ENCODE measurements around the gene CEP83.

- TF ChIP-seq, protein P1, sequence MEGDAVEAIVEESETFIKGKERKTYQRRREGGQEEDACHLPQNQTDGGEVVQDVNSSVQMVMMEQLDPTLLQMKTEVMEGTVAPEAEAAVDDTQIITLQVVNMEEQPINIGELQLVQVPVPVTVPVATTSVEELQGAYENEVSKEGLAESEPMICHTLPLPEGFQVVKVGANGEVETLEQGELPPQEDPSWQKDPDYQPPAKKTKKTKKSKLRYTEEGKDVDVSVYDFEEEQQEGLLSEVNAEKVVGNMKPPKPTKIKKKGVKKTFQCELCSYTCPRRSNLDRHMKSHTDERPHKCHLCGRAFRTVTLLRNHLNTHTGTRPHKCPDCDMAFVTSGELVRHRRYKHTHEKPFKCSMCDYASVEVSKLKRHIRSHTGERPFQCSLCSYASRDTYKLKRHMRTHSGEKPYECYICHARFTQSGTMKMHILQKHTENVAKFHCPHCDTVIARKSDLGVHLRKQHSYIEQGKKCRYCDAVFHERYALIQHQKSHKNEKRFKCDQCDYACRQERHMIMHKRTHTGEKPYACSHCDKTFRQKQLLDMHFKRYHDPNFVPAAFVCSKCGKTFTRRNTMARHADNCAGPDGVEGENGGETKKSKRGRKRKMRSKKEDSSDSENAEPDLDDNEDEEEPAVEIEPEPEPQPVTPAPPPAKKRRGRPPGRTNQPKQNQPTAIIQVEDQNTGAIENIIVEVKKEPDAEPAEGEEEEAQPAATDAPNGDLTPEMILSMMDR (IDR thresholded peaks at IDR 0.05; ENCODE audit: borderline replicate concordance, extremely low read depth, low read length, poor library complexity, severe bottlenecking) = no peak
- no peak for TF ChIP-seq EZH2 (IDR thresholded peaks at IDR 0.05; ENCODE audit: borderline replicate concordance, low read depth, low read length, severe bottlenecking)
Measured at GRCh38 chr12:94309373-94309772, 150.3 kb downstream of the CEP83 start.

Data from DND-41 (cell line).